Stimulated activated CD8-positive, alpha-beta memory T cell treated with anti-CD3 and anti-CD28 coated beads, Interleukin-2, amount 100 ng/mL, for 1 hour (primary cell): ENCODE measurements around the gene FRMD5.

ENCODE experiments used
- DNase-seq, 2 donors: peaks; one replicate each; pipeline ENCODE4 v3.0.0-alpha.2; 2020; ENCODE audit warnings: low read depth in 2 of 2

Gene FRMD5

GRCh38 chr15:43974852-43975251 lies 220.2 kb downstream of the FRMD5 start:
- no peak for DNase-seq

- DNase-seq = no peak
Observed at GRCh38 chr15:43969802-43970375, 225.2 kb downstream of the FRMD5 start.

GRCh38 chr15:43968551-43968950 lies 226.5 kb downstream of the FRMD5 start:
- no peak for DNase-seq

GRCh38 chr15:43966646-43967045 lies 228.4 kb downstream of the FRMD5 start:
- no peak for DNase-seq

GRCh38 chr15:43958861-43959330 lies 236.2 kb downstream of the FRMD5 start:
- DNase-seq = no peak

GRCh38 chr15:43957724-43958123 lies 237.3 kb downstream of the FRMD5 start:
- no peak for DNase-seq

- DNase-seq = no peak
Observed at GRCh38 chr15:43955140-43955539, 239.9 kb downstream of the FRMD5 start.

- DNase-seq = no peak
Observed at GRCh38 chr15:43954181-43954621, 240.9 kb downstream of the FRMD5 start.

GRCh38 chr15:43953402-43953801 lies 241.7 kb downstream of the FRMD5 start:
- DNase-seq = no peak

GRCh38 chr15:43950531-43950930 lies 244.5 kb downstream of the FRMD5 start:
- DNase-seq = no peak

GRCh38 chr15:43948691-43949325 lies 246.3 kb downstream of the FRMD5 start:
- DNase-seq = no peak

- no peak for DNase-seq
Observed at GRCh38 chr15:43943511-43943910, 251.6 kb downstream of the FRMD5 start.

- no peak for DNase-seq
Observed at GRCh38 chr15:43942194-43942593, 252.9 kb downstream of the FRMD5 start.

- DNase-seq = no peak
Observed at GRCh38 chr15:43941555-43941954, 253.5 kb downstream of the FRMD5 start.

- no peak for DNase-seq
Observed at GRCh38 chr15:43941071-43941470, 254.0 kb downstream of the FRMD5 start.

GRCh38 chr15:43939070-43939469 lies 256.0 kb downstream of the FRMD5 start:
- no peak for DNase-seq

GRCh38 chr15:43934480-43934879 lies 260.6 kb downstream of the FRMD5 start:
- DNase-seq = no peak

GRCh38 chr15:43932907-43933306 lies 262.2 kb downstream of the FRMD5 start:
- no peak for DNase-seq

GRCh38 chr15:43931790-43932435 lies 263.2 kb downstream of the FRMD5 start:
- no peak for DNase-seq

GRCh38 chr15:43931119-43931518 lies 264.0 kb downstream of the FRMD5 start:
- no peak for DNase-seq

GRCh38 chr15:43930556-43930955 lies 264.5 kb downstream of the FRMD5 start:
- no peak for DNase-seq

- DNase-seq = no peak
Observed at GRCh38 chr15:43930079-43930478, 265.0 kb downstream of the FRMD5 start.

- no peak for DNase-seq
Observed at GRCh38 chr15:43928152-43928551, 266.9 kb downstream of the FRMD5 start.
